Heart right ventricle (tissue), 16 donors: ENCODE results near the gene RASGRF2. TPM values are rescaled to one million over a fixed set of nuclear protein-coding genes. Genes with fewer than 3 reads are reported as not detected.

ENCODE experiments used
- ATAC-seq, 8 donors: fragments of 200-7000 bp; cut with Tn5 transposase; one replicate each; pipeline ENCODE4 v1.9.1; 2020; ENCODE audit warnings: mild to moderate bottlenecking in 8 of 8, moderate library complexity in 8 of 8, moderate number of reproducible peaks in 1 of 8
- DNase-seq, 2 donors: peaks; one replicate each; pipeline ENCODE4 v3.0.0-alpha.2; 2020
- H3K27ac ChIP-seq, 10 donors: fragments of 200-600 bp; sonication (generic) in 2 of 10; one replicate each; pipeline versions ENCODE4 v1.5.0 to v1.8.0; 2020 to 2022; ENCODE audit warnings: mild to moderate bottlenecking in 3 of 10
- H3K27me3 ChIP-seq, 7 donors: fragments of 200-600 bp; one replicate each; pipeline ENCODE4 v1.8.0; 2021 to 2022; ENCODE audit warnings: mild to moderate bottlenecking in 2 of 7
- H3K36me3 ChIP-seq, 9 donors: fragments of 200-600 bp; sonication (generic) in 1 of 9; one replicate each; pipeline versions ENCODE4 v1.5.0 to v1.8.0; 2020 to 2022; ENCODE audit warnings: mild to moderate bottlenecking in 2 of 9
- H3K4me1 ChIP-seq, 9 donors: fragments of 200-600 bp; sonication (generic) in 1 of 9; one replicate each; pipeline versions ENCODE4 v1.5.0 to v1.8.0; 2020 to 2022; ENCODE audit warnings: mild to moderate bottlenecking in 4 of 9
- H3K4me3 ChIP-seq, 10 donors: fragments of 200-600 bp; sonication (generic) in 2 of 10; one replicate each; pipeline versions ENCODE4 v1.5.0 to v1.8.0; 2020 to 2022; ENCODE audit warnings: mild to moderate bottlenecking in 7 of 10, moderate library complexity in 2 of 10
- H3K9me3 ChIP-seq, 11 donors: fragments of 200-600 bp in 10 of 11; sonication (generic) in 2 of 11; one replicate each; pipeline versions ENCODE4 v1.5.0 to v1.8.0; 2013 to 2022; ENCODE audit warnings: mild to moderate bottlenecking in 2 of 11, control low read depth in 1 of 11, moderate library complexity in 1 of 11
- CTCF ChIP-seq, 9 donors: fragments of 200-600 bp; sonication (generic) in 2 of 9; IDR thresholded peaks; one replicate each; pipeline versions ENCODE4 v1.5.0 to v1.8.0; 2021 to 2022; ENCODE audit warnings: antibody characterized with exemption in 9 of 9, mild to moderate bottlenecking in 5 of 9, moderate library complexity in 1 of 9
- WGBS, 2 donors: extraction: QIAGEN DNeasy Blood & Tissue Kit; methylation state at CpG; one replicate each; pipeline ENCODE4 v1.1.7; 2013; ENCODE audit warnings: inconsistent platforms in 1 of 2; 5-methylcytosine and 5-hydroxymethylcytosine counted together
- intact Hi-C, 10 donors: fragments of 100-400 bp; cut with DNase I; formaldehyde crosslinking; loops; one replicate each; pipeline versions ENCODE4 v1.11.1 to v1.14.2; 2022
- polyA plus RNA-seq, 2 donors: library from polyadenylated mRNA; stranded (reverse); fragments of 200-250 nt; gene quantifications; one replicate each; pipeline ENCODE4 v1.2.3, GENCODE V29; 2013
- total RNA-seq, 10 donors: library from RNA; stranded (reverse); fragmentation: NEBNext Ultra II Directional in 3 of 10; extraction: Animal tissue kit (Norgen Biotek cat#: 25700) in 3 of 10; gene quantifications; one replicate each; pipeline versions ENCODE4 v1.2.1 to v1.2.4, GENCODE V29; 2021 to 2023
- donor health status: Arrhythmogenic right ventricular cardiomyopathy.
- donor health status: ischemic (EF 13 %, LVEDD 7.1; RV severe dilation, severe dysfunction).
- donor health status: healthy with polysubstance abuse.
- donor health status: DM: no; HTN: yes; CAD: no.
- donor health status: DM: no; HTN: no; CAD: no.
- donor health status: ischemic (EF 25% LVEDD 6.9; RV normal size, moderate dysfunction).
- donor health status: ischemic (EF 25% LVEDD 5.7; RV mildly dilated, moderate dysfunction).
- donor health status: healthy.
- donor health status: DM: yes; HTN: yes; CAD: no.
- donor health status: Ischemic cardiomyopathy.
- donor health status: ischemic (EF 35%, LVEDD 5.7; RV mildly dilated, moderate dysfunction).
- donor health status: nonischemic (EF 11% LVEDD 7.7; RV severe dilation, severe dysfunction).
- donor health status: DM: yes; HTN: yes; CAD: no.
- donor health status: PGD.
- donor health status: ischemic (EF 29% LVEDD 5.4; RV normal size, mild dysfunction).
- donor health status: nonischemic (EF 23%, LVEDD 6.1; RV moderate dilation, normal function).

The RASGRF2 gene
- total and polyA plus RNA-seq, 12 donors = 2.9 to 13.4 (median 6.8) TPM

- DNase-seq (no peak), ATAC-seq (no peak)
- Histone ChIP-seq H3K4me3 (no peak overlapping the region), H3K4me1 (peaks cover 0 to 6% (median 0%) of the 10 kb centered on the region in 9 donors), H3K36me3 (peaks cover 0 to 40% (median 0%) of the 10 kb centered on the region in 9 donors), H3K9me3 (no peaks in the 10 kb centered on the region), H3K27ac (no peak overlapping the region), H3K27me3 (no peaks in the 10 kb centered on the region)
- 89% methylated on average over 9 of the region's 9 CpGs for WGBS, 2 donors
- intact Hi-C loops = loop anchor here in 1 of 10 donors (10.0 kb wide), 1 partner anchor 698 kb away; the partner anchor contains the start of gene FAM151B
- no peak for TF ChIP-seq CTCF (IDR thresholded peaks at IDR 0.05)
These were observed 222.5 kb downstream of the RASGRF2 start for GRCh38 chr5:81182396-81183390.

- 65 to 70% methylated on average over 11 of the region's 11 CpGs for WGBS, 2 donors
- H3K36me3 ChIP-seq = peaks cover 0 to 40% (median 0%) of the 10 kb centered on the region in 9 donors
- no peak for DNase-seq
- H3K27me3 ChIP-seq = no peaks in the 10 kb centered on the region
- peaks cover 0 to 17% (median 3%) of the 10 kb centered on the region in 9 donors for H3K4me1 ChIP-seq
- H3K9me3 ChIP-seq = no peaks in the 10 kb centered on the region
- H3K4me3 ChIP-seq = no peak overlapping the region
- H3K27ac ChIP-seq = no peak overlapping the region
- intact Hi-C loops = loop anchor here in 1 of 10 donors (10.0 kb wide), 1 partner anchor 699 kb away; the partner anchor contains the start of gene FAM151B
- TF ChIP-seq CTCF (IDR thresholded peaks at IDR 0.05) = no peak
- ATAC-seq = no peak
These were observed 223.9 kb downstream of the RASGRF2 start for GRCh38 chr5:81183811-81184748.

DNA sequence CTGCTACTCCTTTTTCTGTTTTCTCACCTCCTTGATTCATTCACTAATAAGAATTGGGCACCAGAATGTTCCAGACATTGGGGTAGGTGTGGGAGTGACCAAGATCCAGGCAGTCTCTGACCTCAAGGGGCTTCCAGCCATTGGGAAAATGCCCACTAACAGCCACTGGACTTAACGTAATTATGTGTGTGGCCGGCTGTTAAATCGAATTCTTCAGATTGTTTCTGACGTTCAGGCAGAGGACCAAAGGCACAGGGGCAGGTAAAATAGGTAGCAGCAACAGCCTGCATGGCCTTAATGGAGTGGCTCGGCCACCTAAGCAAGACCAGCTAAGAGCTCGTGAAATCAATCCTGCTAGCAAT lies 224.6 kb downstream of the RASGRF2 start:
- no peaks in the 10 kb centered on the region for H3K9me3 ChIP-seq
- DNase-seq = no peak
- H3K27me3 ChIP-seq = no peaks in the 10 kb centered on the region
- no peak for TF ChIP-seq CTCF (IDR thresholded peaks at IDR 0.05)
- peaks cover 0 to 40% (median 0%) of the 10 kb centered on the region in 9 donors for H3K36me3 ChIP-seq
- intact Hi-C loops = loop anchor here in 2 of 10 donors (5.0 to 10.0 kb wide), 2 partner anchors 700 to 1573 kb away; partner anchors contain the start of gene FAM151B (in 1 of the 2)
- no peak for ATAC-seq
- 80 to 83% methylated on average over 6 of the region's 6 CpGs for WGBS, 2 donors
- H3K4me3 ChIP-seq = no peak overlapping the region
- H3K4me1 ChIP-seq = peaks cover 0 to 17% (median 3%) of the 10 kb centered on the region in 9 donors
- no peak overlapping the region for H3K27ac ChIP-seq
